ENCODE data around the gene HARS1.

- TF ChIP-seq, protein P1, sequence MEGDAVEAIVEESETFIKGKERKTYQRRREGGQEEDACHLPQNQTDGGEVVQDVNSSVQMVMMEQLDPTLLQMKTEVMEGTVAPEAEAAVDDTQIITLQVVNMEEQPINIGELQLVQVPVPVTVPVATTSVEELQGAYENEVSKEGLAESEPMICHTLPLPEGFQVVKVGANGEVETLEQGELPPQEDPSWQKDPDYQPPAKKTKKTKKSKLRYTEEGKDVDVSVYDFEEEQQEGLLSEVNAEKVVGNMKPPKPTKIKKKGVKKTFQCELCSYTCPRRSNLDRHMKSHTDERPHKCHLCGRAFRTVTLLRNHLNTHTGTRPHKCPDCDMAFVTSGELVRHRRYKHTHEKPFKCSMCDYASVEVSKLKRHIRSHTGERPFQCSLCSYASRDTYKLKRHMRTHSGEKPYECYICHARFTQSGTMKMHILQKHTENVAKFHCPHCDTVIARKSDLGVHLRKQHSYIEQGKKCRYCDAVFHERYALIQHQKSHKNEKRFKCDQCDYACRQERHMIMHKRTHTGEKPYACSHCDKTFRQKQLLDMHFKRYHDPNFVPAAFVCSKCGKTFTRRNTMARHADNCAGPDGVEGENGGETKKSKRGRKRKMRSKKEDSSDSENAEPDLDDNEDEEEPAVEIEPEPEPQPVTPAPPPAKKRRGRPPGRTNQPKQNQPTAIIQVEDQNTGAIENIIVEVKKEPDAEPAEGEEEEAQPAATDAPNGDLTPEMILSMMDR (IDR thresholded peaks at IDR 0.05): no peak
- no peak for TF ChIP-seq POLR2A (IDR thresholded peaks at IDR 0.05)
These were observed 57.1 kb downstream of the HARS1 start for GRCh38 chr5:140634103-140634502.

Measured in thyroid gland (tissue), 4 donors.